ENCODE results near the gene MPST. TPM values are rescaled to one million over a fixed set of nuclear protein-coding genes. Genes with fewer than 3 reads are reported as not detected.

Gene MPST
- total RNA-seq, 1 donor from 2014 or later: 101 TPM

- TF ChIP-seq CTCF (IDR thresholded peaks at IDR 0.05; ENCODE audit: unreplicated experiment): no peak
- Mint-ChIP-seq H3K36me3 (ENCODE audit: insufficient read depth) (peaks cover 2% of the 10 kb centered on the region), H3K4me3 (ENCODE audit: low read depth) (no peak overlapping the region), H3K27ac (no peak overlapping the region), H3K27me3 (no peaks in the 10 kb centered on the region), H3K9me3 (ENCODE audit: low read depth) (no peaks in the 10 kb centered on the region), H3K4me1 (ENCODE audit: low read depth) (peaks cover 2% of the 10 kb centered on the region)
- no peak for DNase-seq (ENCODE audit: low spot score, unreplicated experiment)
These were observed 38.4 kb downstream of the MPST start for GRCh38 chr22:37057796-37058510.

DNA sequence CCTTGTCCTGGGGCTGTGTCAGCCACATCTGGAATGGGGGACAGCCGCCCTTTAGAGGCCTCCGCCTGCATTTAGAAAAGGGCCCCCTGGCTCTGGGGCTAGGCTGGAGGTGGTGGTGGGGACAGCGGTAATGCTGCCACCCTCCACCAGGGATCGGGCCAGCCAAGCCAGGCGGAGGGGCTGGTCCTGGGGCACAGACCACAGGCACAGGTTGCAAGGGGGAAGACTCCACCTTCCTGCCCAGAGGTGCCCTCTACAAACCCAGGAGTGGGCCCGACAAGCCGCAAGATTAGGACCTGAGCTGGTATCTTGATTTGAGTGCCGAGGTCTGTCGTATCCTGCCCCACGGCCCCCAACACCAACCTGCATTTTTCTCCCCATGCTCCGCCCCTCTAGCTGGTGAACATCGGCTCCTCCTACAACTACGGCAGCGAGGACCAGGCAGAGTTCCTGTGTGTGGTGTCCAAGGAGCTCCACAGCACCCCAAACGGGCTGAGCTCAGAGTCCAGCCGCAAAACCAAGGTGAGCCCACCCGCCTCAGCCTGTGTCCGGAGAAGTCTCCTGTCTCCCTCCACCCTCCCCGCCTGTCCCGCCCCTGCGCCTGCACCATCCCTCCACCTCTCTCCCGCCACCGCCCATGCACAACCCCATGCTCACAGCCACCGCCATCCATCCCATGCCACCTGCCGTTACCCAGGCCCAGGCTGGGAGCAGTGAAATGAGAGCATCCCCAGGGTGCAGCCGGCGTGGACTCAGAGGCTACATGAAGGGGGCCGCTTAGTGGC, 39.6 kb downstream of the MPST start:
- Mint-ChIP-seq H3K27ac (no peak overlapping the region), H3K9me3 (ENCODE audit: low read depth) (no peaks in the 10 kb centered on the region), H3K4me1 (ENCODE audit: low read depth) (no peaks in the 10 kb centered on the region), H3K4me3 (ENCODE audit: low read depth) (no peak overlapping the region), H3K27me3 (no peaks in the 10 kb centered on the region), H3K36me3 (ENCODE audit: insufficient read depth) (peaks cover 2% of the 10 kb centered on the region)
- DNase-seq (ENCODE audit: low spot score, unreplicated experiment): no peak
- no peak for TF ChIP-seq CTCF (IDR thresholded peaks at IDR 0.05; ENCODE audit: unreplicated experiment)

GRCh38 chr22:37059876-37060449, 40.4 kb downstream of the MPST start:
- peaks cover 2% of the 10 kb centered on the region for H3K36me3 Mint-ChIP-seq (ENCODE audit: insufficient read depth)
- no peaks in the 10 kb centered on the region for H3K27me3 Mint-ChIP-seq
- no peak for DNase-seq (ENCODE audit: low spot score, unreplicated experiment)
- H3K4me3 Mint-ChIP-seq (ENCODE audit: low read depth): no peak overlapping the region
- H3K9me3 Mint-ChIP-seq (ENCODE audit: low read depth): no peaks in the 10 kb centered on the region
- TF ChIP-seq CTCF (IDR thresholded peaks at IDR 0.05; ENCODE audit: unreplicated experiment): no peak
- no peaks in the 10 kb centered on the region for H3K4me1 Mint-ChIP-seq (ENCODE audit: low read depth)
- H3K27ac Mint-ChIP-seq: no peak overlapping the region

DNA sequence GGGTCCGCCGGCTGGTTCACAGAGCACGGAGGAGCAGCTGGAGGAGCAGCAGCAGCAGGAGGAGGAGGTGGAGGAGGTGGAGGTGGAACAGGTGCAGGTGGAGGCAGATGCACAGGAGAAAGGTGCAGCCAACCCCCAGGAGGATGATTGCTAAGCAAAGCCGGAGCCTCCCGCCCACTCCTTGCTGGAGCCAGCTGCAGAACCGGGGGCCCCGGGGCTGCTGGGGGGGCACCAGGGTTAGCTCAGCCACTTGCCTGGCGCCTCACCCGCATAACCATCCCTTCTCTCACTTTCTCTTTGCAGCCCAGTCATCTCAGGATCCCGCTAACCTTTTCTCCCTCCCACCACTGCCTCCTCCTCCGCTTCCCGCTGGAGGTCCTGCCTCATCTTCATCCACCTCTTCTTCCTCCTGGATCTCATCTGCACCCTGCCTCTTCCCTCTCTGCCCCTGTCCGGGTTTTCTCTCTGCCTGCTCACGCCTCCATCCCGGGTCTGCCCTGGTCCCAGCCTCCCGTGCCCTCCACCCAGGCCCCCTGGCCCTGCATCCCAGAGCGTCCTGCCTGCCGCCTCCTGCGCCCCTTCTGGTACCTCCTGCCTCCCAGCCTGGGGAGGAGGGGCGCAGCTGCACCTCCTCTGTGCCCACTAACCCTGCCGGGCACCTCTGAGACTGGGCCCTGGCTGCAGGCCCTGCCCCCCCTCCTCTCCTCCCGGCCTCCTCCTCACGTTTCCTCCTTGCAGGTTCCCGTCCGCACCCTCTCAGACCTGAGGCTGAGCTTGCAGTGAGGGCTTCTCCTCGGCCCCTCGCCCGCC, 41.5 kb downstream of the MPST start:
- no peak for TF ChIP-seq CTCF (IDR thresholded peaks at IDR 0.05; ENCODE audit: unreplicated experiment)
- Mint-ChIP-seq H3K9me3 (ENCODE audit: low read depth) (no peaks in the 10 kb centered on the region), H3K4me3 (ENCODE audit: low read depth) (no peak overlapping the region), H3K27ac (no peak overlapping the region), H3K4me1 (ENCODE audit: low read depth) (peaks cover 2% of the 10 kb centered on the region), H3K36me3 (ENCODE audit: insufficient read depth) (peaks cover 2% of the 10 kb centered on the region), H3K27me3 (no peaks in the 10 kb centered on the region)
- no peak for DNase-seq (ENCODE audit: low spot score, unreplicated experiment)
